HCT116 (cell line): ENCODE measurements around the gene DMAC2.

Experiments
- ATF3 ChIP-seq: IDR thresholded peaks from 2 replicates; pipeline ENCODE4 v1.6.1; 2012
- CEBPB ChIP-seq: IDR thresholded peaks from 2 replicates; pipeline ENCODE4 v1.6.1; 2012; ENCODE audit warnings: low read depth
- EZH2 ChIP-seq: fragments of 200-600 bp; sonication (generic); IDR thresholded peaks from 2 replicates; pipeline ENCODE4 v1.6.1; 2017; ENCODE audit warnings: antibody characterized with exemption, mixed run types
- EZH2phosphoT487 ChIP-seq: fragments of 200-600 bp; IDR thresholded peaks from 2 replicates; pipeline ENCODE4 v1.6.1; 2018; ENCODE audit warnings: antibody characterized with exemption, borderline replicate concordance
- MAX ChIP-seq: IDR thresholded peaks from 2 replicates; pipeline ENCODE4 v1.6.1; 2012
- POLR2A ChIP-seq: IDR thresholded peaks from 2 replicates; pipeline ENCODE4 v1.7.0; 2011; ENCODE audit warnings: borderline replicate concordance; ENCODE audit not compliant: insufficient read depth, insufficient read length; ENCODE audit errors: extremely low read depth
- POLR2AphosphoS5 ChIP-seq: IDR thresholded peaks from 2 replicates; pipeline ENCODE4 v1.6.1; 2011; ENCODE audit warnings: mild to moderate bottlenecking, low read depth, low read length, moderate library complexity
- RAD21 ChIP-seq: IDR thresholded peaks from 2 replicates; pipeline ENCODE4 v1.6.1; 2012; ENCODE audit warnings: low read depth, mild to moderate bottlenecking
- TCF7L2 ChIP-seq: IDR thresholded peaks from 2 replicates; pipeline ENCODE4 v1.7.0; 2011; ENCODE audit warnings: borderline replicate concordance, inconsistent platforms; ENCODE audit not compliant: insufficient read depth, insufficient read length; ENCODE audit errors: extremely low read depth
- YY1 ChIP-seq: IDR thresholded peaks from 2 replicates; pipeline ENCODE4 v1.6.1; 2011; ENCODE audit warnings: low read length, low read depth, moderate library complexity, mild to moderate bottlenecking; ENCODE audit not compliant: insufficient replicate concordance; ENCODE audit errors: extremely low read depth
- TF ChIP-seq, protein P1 (sequence below), 3 experiments: fragments of 200-600 bp in 1 of 3; sonication (generic) in 1 of 3; IDR thresholded peaks in 2 of 3; conservative IDR thresholded peaks in 1 of 3; 2 replicates each; pipeline ENCODE4 v1.5.1; 2012 to 2017; ENCODE audit warnings: low read depth in 2 of 3, low read length in 2 of 3, antibody characterized with exemption in 1 of 3, borderline replicate concordance in 1 of 3, control low read depth in 1 of 3, mild to moderate bottlenecking in 1 of 3, mixed read lengths in 1 of 3, mixed run types in 1 of 3, moderate library complexity in 1 of 3; ENCODE audit not compliant: insufficient read depth in 1 of 3
- TF ChIP-seq, protein P2 (sequence below): IDR thresholded peaks from 2 replicates; pipeline ENCODE4 v1.6.1; 2011; ENCODE audit warnings: mild to moderate bottlenecking, low read length, moderate library complexity; ENCODE audit not compliant: insufficient replicate concordance; ENCODE audit errors: extremely low read depth
- TF ChIP-seq, protein P3 (sequence below): IDR thresholded peaks from 2 replicates; pipeline ENCODE4 v1.6.1; 2012; ENCODE audit warnings: low read depth

GRCh38 chr19:41410336-41411054 is 29.2 kb downstream of the DMAC2 start:
- TF ChIP-seq, protein P1, sequence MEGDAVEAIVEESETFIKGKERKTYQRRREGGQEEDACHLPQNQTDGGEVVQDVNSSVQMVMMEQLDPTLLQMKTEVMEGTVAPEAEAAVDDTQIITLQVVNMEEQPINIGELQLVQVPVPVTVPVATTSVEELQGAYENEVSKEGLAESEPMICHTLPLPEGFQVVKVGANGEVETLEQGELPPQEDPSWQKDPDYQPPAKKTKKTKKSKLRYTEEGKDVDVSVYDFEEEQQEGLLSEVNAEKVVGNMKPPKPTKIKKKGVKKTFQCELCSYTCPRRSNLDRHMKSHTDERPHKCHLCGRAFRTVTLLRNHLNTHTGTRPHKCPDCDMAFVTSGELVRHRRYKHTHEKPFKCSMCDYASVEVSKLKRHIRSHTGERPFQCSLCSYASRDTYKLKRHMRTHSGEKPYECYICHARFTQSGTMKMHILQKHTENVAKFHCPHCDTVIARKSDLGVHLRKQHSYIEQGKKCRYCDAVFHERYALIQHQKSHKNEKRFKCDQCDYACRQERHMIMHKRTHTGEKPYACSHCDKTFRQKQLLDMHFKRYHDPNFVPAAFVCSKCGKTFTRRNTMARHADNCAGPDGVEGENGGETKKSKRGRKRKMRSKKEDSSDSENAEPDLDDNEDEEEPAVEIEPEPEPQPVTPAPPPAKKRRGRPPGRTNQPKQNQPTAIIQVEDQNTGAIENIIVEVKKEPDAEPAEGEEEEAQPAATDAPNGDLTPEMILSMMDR (IDR thresholded peaks at IDR 0.05 in 2 of 3, conservative IDR thresholded peaks at IDR 0.05 in 1 of 3; ENCODE audit: borderline replicate concordance in 1 of 3, insufficient read depth in 1 of 3, low read depth in 2 of 3, low read length in 2 of 3) = no peak
- TF ChIP-seq EZH2 (no peak), MAX (no peak), YY1 (no peak), POLR2A (no peak), TCF7L2 (no peak), RAD21 (no peak), ATF3 (no peak), EZH2phosphoT487 (no peak), POLR2AphosphoS5 (no peak), CEBPB (no peak)
- TF ChIP-seq, protein P2, sequence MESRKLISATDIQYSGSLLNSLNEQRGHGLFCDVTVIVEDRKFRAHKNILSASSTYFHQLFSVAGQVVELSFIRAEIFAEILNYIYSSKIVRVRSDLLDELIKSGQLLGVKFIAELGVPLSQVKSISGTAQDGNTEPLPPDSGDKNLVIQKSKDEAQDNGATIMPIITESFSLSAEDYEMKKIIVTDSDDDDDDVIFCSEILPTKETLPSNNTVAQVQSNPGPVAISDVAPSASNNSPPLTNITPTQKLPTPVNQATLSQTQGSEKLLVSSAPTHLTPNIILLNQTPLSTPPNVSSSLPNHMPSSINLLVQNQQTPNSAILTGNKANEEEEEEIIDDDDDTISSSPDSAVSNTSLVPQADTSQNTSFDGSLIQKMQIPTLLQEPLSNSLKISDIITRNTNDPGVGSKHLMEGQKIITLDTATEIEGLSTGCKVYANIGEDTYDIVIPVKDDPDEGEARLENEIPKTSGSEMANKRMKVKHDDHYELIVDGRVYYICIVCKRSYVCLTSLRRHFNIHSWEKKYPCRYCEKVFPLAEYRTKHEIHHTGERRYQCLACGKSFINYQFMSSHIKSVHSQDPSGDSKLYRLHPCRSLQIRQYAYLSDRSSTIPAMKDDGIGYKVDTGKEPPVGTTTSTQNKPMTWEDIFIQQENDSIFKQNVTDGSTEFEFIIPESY = no peak
- TF ChIP-seq, protein P3, sequence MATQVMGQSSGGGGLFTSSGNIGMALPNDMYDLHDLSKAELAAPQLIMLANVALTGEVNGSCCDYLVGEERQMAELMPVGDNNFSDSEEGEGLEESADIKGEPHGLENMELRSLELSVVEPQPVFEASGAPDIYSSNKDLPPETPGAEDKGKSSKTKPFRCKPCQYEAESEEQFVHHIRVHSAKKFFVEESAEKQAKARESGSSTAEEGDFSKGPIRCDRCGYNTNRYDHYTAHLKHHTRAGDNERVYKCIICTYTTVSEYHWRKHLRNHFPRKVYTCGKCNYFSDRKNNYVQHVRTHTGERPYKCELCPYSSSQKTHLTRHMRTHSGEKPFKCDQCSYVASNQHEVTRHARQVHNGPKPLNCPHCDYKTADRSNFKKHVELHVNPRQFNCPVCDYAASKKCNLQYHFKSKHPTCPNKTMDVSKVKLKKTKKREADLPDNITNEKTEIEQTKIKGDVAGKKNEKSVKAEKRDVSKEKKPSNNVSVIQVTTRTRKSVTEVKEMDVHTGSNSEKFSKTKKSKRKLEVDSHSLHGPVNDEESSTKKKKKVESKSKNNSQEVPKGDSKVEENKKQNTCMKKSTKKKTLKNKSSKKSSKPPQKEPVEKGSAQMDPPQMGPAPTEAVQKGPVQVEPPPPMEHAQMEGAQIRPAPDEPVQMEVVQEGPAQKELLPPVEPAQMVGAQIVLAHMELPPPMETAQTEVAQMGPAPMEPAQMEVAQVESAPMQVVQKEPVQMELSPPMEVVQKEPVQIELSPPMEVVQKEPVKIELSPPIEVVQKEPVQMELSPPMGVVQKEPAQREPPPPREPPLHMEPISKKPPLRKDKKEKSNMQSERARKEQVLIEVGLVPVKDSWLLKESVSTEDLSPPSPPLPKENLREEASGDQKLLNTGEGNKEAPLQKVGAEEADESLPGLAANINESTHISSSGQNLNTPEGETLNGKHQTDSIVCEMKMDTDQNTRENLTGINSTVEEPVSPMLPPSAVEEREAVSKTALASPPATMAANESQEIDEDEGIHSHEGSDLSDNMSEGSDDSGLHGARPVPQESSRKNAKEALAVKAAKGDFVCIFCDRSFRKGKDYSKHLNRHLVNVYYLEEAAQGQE = no peak
